C4-2B (cell line): ENCODE measurements around the gene OR1E2.
"Not testable (repeated sequence)": the region's sequence is repeated elsewhere in the genome, so short reads cannot be mapped to it uniquely, and the experiment has no call there.

ENCODE experiments used
- ZFX ChIP-seq: fragments of 450-650 bp; IDR thresholded peaks from 2 replicates; pipeline ENCODE4 v1.6.1; 2017
- TF ChIP-seq, protein P1 (sequence below): fragments of 450-650 bp; conservative IDR thresholded peaks from 2 replicates; pipeline ENCODE4 v1.5.1; 2017; ENCODE audit warnings: mild to moderate bottlenecking

DNA sequence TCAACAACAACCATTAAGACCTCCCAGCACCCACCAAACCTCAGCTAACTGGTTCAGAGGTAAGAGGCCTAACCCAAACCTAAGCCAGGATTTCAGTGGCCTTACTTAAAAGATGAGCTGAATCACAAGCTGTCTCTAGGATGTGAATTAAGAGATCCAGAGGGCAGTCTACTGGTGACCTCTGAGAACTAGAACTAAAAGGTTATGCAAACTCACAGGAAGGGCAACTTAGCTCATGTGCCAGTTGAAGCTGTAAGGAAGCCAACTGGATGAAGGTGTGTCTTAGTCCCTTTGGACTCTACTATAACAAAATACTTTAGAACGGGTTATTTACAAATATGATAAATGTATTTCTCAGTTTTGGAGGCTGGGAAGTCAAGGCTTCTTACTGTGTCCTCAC, 32.7 kb upstream of the OR1E2 start:
- TF ChIP-seq, protein P1, sequence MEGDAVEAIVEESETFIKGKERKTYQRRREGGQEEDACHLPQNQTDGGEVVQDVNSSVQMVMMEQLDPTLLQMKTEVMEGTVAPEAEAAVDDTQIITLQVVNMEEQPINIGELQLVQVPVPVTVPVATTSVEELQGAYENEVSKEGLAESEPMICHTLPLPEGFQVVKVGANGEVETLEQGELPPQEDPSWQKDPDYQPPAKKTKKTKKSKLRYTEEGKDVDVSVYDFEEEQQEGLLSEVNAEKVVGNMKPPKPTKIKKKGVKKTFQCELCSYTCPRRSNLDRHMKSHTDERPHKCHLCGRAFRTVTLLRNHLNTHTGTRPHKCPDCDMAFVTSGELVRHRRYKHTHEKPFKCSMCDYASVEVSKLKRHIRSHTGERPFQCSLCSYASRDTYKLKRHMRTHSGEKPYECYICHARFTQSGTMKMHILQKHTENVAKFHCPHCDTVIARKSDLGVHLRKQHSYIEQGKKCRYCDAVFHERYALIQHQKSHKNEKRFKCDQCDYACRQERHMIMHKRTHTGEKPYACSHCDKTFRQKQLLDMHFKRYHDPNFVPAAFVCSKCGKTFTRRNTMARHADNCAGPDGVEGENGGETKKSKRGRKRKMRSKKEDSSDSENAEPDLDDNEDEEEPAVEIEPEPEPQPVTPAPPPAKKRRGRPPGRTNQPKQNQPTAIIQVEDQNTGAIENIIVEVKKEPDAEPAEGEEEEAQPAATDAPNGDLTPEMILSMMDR = not testable (repeated sequence)
- TF ChIP-seq ZFX = not testable (repeated sequence)
